ENCODE measurements around the gene KIAA1217. TPM values are rescaled to one million over a fixed set of nuclear protein-coding genes. Genes with fewer than 3 reads are reported as not detected.

KIAA1217 gene
- total RNA-seq, 3 donors from 2014 or later (not counting 1 experiment from before 2014, with no cell fraction given): not detected

DNA sequence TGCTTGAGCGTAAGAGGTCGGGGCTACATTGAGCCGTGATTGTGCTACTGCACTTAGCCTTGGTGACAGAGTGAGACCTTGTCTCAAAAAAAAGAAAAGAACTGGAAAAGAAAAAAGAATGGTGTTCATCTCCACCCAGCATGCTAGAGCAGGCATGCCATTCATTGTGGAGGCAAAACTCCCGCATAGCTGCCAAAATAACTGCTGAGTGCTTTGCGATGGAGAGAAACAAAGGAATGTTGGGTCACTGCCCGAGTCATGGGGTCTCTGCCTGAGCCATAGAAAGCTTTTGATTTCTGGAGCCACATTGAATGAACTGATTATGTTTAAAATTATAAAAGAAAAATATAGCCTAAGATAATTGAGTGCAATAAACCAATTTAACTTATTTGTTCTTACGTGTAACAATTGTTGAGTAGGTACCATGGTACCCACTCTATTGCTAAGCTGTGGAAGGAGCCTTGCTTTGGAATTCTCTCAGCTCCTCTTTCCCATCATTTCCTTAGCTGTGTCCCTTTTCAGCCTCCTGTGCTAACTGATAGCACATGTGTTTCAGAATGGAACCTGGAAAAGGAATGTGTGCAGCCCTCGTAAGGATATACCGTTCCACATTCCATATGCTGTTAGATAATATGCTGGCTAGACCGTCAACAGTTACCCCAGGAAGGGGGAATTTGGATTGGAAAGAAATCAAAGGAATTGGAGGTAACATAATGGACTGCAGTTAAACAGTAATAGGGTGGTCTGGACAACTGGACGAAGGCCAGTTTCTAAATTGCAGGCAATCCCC is 99.0 kb downstream of the KIAA1217 start:
- no peak for DNase-seq
- TF ChIP-seq, protein P1, sequence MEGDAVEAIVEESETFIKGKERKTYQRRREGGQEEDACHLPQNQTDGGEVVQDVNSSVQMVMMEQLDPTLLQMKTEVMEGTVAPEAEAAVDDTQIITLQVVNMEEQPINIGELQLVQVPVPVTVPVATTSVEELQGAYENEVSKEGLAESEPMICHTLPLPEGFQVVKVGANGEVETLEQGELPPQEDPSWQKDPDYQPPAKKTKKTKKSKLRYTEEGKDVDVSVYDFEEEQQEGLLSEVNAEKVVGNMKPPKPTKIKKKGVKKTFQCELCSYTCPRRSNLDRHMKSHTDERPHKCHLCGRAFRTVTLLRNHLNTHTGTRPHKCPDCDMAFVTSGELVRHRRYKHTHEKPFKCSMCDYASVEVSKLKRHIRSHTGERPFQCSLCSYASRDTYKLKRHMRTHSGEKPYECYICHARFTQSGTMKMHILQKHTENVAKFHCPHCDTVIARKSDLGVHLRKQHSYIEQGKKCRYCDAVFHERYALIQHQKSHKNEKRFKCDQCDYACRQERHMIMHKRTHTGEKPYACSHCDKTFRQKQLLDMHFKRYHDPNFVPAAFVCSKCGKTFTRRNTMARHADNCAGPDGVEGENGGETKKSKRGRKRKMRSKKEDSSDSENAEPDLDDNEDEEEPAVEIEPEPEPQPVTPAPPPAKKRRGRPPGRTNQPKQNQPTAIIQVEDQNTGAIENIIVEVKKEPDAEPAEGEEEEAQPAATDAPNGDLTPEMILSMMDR (IDR thresholded peaks at IDR 0.05): no peak
- no peaks in the 10 kb centered on the region for H3K4me1 ChIP-seq (ENCODE audit: control insufficient read depth, insufficient read depth, low read length)
- Mint-ChIP-seq H3K9me3 (peaks cover 0 to 7% of the 10 kb centered on the region in 2 donors), H3K27me3 (ENCODE audit: low read depth in 2 of 2) (no peaks in the 10 kb centered on the region), H3K27ac (no peak overlapping the region), H3K4me1 (no peaks in the 10 kb centered on the region), H3K4me3 (no peak overlapping the region), H3K36me3 (no peaks in the 10 kb centered on the region)
- H3K9me3 ChIP-seq (ENCODE audit: control insufficient read depth, insufficient read depth, low read length): peaks cover 3% of the 10 kb centered on the region
- no peak for ATAC-seq
- H3K27me3 ChIP-seq (ENCODE audit: control insufficient read depth, insufficient read depth, low read length): no peaks in the 10 kb centered on the region
- H3K36me3 ChIP-seq (ENCODE audit: control insufficient read depth, insufficient read depth, low read length): no peaks in the 10 kb centered on the region
- no peak overlapping the region for H3K4me3 ChIP-seq (ENCODE audit: low read length)
- intact Hi-C loops (cut with micrococcal nuclease): no loop called here
- no peak overlapping the region for H3K27ac ChIP-seq (ENCODE audit: low read length)
- 93% methylated on average over 11 of the region's 11 CpGs for WGBS (ENCODE audit: insufficient coverage)

DNA sequence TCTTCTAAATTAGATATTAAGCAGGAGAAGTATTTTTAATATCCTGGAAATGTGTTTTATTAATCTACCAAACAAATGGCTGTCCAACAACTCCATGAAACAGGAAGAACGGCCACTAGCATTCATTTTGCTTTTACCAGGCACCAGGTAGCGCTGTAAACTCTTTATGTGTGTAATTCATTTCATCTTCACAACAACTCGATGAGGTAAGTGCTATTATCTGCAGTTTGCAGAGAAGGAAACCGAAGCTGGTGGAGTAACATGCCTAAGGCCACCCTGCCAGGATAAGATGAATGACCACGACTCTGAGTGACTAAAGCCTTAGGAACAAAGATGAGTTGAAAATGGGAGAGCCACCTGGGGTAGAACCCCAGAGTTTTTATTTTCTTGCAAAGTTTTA is 101.2 kb downstream of the KIAA1217 start:
- Mint-ChIP-seq H3K4me1 (no peaks in the 10 kb centered on the region), H3K36me3 (no peaks in the 10 kb centered on the region), H3K27ac (no peak overlapping the region), H3K27me3 (ENCODE audit: low read depth in 2 of 2) (no peaks in the 10 kb centered on the region), H3K4me3 (no peak overlapping the region), H3K9me3 (peaks cover 0 to 4% of the 10 kb centered on the region in 2 donors)
- 73% methylated on average over 4 of the region's 5 CpGs for WGBS (ENCODE audit: insufficient coverage)
- Histone ChIP-seq H3K27ac (ENCODE audit: low read length) (no peak overlapping the region), H3K4me3 (ENCODE audit: low read length) (no peak overlapping the region), H3K27me3 (ENCODE audit: control insufficient read depth, insufficient read depth, low read length) (no peaks in the 10 kb centered on the region), H3K9me3 (ENCODE audit: control insufficient read depth, insufficient read depth, low read length) (no peaks in the 10 kb centered on the region), H3K4me1 (ENCODE audit: control insufficient read depth, insufficient read depth, low read length) (no peaks in the 10 kb centered on the region), H3K36me3 (ENCODE audit: control insufficient read depth, insufficient read depth, low read length) (no peaks in the 10 kb centered on the region)
- DNase-seq (no peak), ATAC-seq (no peak)
- intact Hi-C loops (cut with micrococcal nuclease): no loop called here
- TF ChIP-seq, protein P1 (IDR thresholded peaks at IDR 0.05): no peak

DNA sequence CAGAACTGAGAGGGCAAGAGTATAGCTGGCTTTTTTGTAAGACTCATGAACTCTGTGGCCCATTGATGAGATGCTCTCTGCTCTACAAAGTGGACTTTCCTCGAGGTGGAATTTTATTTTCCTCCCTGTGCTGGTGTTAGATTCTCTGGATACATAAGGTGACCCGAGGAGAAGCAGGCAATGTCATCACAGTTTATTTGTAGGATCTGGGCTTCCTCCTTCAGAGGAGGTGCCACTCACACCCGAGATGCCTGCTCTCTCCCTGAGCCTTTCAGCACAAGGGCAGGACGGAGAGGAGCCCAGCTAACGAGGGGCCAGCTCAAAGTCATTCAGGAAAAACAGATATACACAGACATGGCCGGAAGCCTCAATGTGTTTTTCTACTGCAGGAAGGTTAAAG is 103.0 kb downstream of the KIAA1217 start:
- no peak overlapping the region for H3K27ac Mint-ChIP-seq
- TF ChIP-seq, protein P1 (IDR thresholded peaks at IDR 0.05): no peak
- Histone ChIP-seq H3K4me1 (ENCODE audit: control insufficient read depth, insufficient read depth, low read length) (no peaks in the 10 kb centered on the region), H3K9me3 (ENCODE audit: control insufficient read depth, insufficient read depth, low read length) (no peaks in the 10 kb centered on the region), H3K4me3 (ENCODE audit: low read length) (no peak overlapping the region), H3K27ac (ENCODE audit: low read length) (no peak overlapping the region), H3K36me3 (ENCODE audit: control insufficient read depth, insufficient read depth, low read length) (no peaks in the 10 kb centered on the region), H3K27me3 (ENCODE audit: control insufficient read depth, insufficient read depth, low read length) (no peaks in the 10 kb centered on the region)
- no peak overlapping the region for H3K4me3 Mint-ChIP-seq
- 58% methylated on average over 6 of the region's 6 CpGs for WGBS (ENCODE audit: insufficient coverage)
- no peak for ATAC-seq
- intact Hi-C loops (cut with micrococcal nuclease): no loop called here
- H3K27me3 Mint-ChIP-seq (ENCODE audit: low read depth in 2 of 2): no peaks in the 10 kb centered on the region
- DNase-seq: no peak
- H3K4me1 Mint-ChIP-seq: no peaks in the 10 kb centered on the region
- H3K9me3 Mint-ChIP-seq: no peaks in the 10 kb centered on the region
- H3K36me3 Mint-ChIP-seq: no peaks in the 10 kb centered on the region

DNA sequence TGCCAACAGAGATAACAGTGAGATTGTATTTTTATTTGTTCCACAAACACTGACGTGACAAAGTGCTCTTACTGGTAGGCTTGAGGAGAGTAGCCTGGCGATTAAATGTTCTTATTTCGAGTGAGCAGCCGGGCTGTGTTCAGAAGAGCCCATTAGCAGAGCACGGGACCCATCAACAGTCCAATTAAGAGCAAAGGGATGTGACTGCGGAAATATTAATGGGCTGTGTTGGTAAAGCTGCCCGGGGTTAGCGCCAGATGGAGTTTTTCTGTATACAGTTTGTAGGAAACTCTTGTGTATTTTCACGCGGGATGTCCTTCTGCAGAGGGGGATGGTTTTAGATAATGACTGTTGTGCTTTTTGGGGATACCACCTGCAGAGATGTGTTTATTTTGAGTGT is 104.3 kb downstream of the KIAA1217 start:
- ATAC-seq (no peak), DNase-seq (no peak)
- H3K4me3 Mint-ChIP-seq: no peak overlapping the region
- no peaks in the 10 kb centered on the region for H3K9me3 ChIP-seq (ENCODE audit: control insufficient read depth, insufficient read depth, low read length)
- no peaks in the 10 kb centered on the region for H3K36me3 Mint-ChIP-seq
- no peaks in the 10 kb centered on the region for H3K27me3 ChIP-seq (ENCODE audit: control insufficient read depth, insufficient read depth, low read length)
- no peak overlapping the region for H3K27ac Mint-ChIP-seq
- H3K36me3 ChIP-seq (ENCODE audit: control insufficient read depth, insufficient read depth, low read length): no peaks in the 10 kb centered on the region
- H3K27me3 Mint-ChIP-seq (ENCODE audit: low read depth in 2 of 2): no peaks in the 10 kb centered on the region
- no peaks in the 10 kb centered on the region for H3K4me1 ChIP-seq (ENCODE audit: control insufficient read depth, insufficient read depth, low read length)
- intact Hi-C loops (cut with micrococcal nuclease): no loop called here
- H3K4me3 ChIP-seq (ENCODE audit: low read length): no peak overlapping the region
- H3K27ac ChIP-seq (ENCODE audit: low read length): no peak overlapping the region
- TF ChIP-seq, protein P1 (IDR thresholded peaks at IDR 0.05): no peak
- no peaks in the 10 kb centered on the region for H3K9me3 Mint-ChIP-seq
- H3K4me1 Mint-ChIP-seq: no peaks in the 10 kb centered on the region
- 93% methylated on average over 10 of the region's 10 CpGs for WGBS (ENCODE audit: insufficient coverage)
